Activated T-cell treated with anti-CD3 and anti-CD28 coated beads for 24 hours (primary cell): ENCODE data around the gene KRTAP10-1.

ENCODE experiments used
- DNase-seq: peaks from one replicate; pipeline ENCODE4 v3.0.0-alpha.2; 2020; ENCODE audit warnings: low read depth

The KRTAP10-1 gene

DNA sequence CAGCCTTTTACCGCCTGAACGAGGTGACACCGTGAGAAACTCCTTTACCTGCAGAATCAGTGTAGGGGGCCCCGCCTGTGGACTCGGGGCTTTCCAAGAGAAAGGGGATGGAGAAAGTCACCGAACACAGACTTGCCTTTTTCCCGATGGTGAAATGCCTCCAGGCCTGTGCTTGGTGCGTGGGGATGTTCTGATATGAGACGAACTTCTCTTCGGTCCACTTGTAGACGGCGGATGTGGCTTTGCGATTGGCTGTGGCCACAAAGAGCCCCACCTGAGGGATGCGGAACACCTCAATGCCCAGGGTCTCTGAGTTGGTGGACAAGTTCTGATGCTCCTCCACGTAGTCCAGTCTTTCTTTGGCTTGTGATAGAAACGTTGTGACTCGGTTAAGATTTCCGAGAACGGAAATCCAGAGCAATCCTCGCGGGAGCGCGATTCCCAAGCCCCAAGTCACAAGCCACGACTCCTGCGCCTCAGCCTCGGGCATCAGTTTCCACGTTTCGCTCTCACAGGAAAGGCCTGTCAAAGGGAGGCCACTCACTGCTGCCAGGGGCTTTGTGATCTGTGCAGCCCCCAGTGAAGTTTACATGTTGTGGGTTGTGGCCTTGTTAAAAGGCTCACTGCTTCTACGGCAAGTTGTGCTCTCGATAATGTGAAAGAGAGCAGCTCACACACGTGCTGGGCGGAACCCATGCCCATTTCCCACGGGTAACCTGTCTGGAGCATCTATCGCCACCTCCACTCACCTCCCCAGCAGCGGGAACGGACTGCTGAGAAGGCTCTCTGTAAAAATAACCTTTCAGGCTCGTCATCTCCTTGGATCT is 12.6 kb downstream of the KRTAP10-1 start:
- DNase-seq = no peak

DNA sequence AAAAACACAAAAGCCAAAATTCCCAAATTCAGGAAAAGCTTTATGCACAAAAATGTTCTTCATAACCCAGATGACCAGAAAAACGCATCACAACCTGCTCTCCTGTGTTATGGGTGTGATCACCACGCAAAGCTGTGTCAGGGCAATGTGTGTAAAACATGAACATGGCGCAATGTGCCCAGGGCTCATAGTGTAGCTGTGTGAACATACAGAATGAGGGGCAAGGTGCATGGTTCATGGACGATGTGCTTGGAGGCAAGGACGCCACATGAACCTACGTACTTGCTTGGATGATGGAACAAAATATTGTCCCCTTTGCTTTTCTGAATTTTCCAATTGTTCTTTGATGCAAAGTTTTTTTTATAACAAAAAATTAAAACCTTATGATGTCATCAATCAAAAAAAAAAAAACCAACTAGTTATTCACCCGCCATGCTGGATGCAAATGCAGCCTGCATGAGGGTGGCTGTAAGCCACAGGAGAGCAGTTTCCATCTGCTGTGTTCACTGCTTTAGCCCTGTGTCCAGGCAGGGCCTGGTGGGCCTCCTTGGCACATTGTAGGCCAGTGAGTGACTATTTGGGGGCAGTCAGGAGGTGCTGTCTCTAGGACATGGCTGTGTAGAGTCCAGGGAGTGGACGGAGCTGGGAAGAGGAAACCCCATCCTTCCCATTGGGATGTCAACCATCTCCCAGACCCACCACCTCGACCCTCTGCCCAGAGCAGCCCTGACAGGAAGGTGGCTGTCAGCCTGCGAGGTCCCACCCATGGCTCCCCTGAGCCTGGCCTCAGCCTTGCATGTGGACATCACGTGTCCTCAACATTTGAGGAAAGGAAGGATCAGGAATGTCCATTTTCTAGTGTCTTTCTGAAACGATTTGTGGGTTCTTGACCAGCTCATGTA is 13.6 kb downstream of the KRTAP10-1 start:
- DNase-seq = no peak

DNA sequence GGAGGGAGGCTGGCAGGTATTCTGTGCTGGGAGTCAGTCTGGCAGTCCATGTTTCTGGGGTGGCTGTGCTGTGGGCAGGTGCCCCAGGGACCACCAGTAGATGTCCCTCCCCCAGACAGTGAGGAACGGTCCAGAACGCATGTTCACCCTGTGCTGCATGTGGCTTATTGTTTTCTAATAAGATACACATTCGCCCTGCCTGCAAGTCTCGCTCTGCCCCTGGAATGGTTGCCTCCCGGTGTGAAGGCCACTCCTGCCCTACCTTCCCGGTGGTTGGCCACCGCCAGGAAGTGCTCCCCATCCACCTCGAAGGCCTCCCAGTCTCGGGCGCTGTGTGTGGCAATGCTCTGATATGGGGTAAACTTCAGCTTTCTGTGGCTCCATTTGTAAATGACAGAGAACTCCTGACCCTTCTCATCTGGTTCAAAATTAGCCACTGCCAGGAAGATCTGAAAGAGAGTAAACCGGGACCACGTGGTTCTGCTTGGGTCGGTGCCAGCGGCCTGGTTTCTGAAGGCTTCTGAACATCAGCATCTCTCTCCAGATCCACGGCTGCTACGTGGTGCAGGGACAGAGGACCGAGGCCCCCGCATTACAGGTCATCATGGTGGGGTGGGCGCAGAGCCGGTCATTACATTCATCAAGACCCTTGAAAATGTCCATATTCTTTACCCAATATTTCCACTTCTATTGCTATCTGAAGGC is 14.5 kb downstream of the KRTAP10-1 start:
- DNase-seq = no peak

DNA sequence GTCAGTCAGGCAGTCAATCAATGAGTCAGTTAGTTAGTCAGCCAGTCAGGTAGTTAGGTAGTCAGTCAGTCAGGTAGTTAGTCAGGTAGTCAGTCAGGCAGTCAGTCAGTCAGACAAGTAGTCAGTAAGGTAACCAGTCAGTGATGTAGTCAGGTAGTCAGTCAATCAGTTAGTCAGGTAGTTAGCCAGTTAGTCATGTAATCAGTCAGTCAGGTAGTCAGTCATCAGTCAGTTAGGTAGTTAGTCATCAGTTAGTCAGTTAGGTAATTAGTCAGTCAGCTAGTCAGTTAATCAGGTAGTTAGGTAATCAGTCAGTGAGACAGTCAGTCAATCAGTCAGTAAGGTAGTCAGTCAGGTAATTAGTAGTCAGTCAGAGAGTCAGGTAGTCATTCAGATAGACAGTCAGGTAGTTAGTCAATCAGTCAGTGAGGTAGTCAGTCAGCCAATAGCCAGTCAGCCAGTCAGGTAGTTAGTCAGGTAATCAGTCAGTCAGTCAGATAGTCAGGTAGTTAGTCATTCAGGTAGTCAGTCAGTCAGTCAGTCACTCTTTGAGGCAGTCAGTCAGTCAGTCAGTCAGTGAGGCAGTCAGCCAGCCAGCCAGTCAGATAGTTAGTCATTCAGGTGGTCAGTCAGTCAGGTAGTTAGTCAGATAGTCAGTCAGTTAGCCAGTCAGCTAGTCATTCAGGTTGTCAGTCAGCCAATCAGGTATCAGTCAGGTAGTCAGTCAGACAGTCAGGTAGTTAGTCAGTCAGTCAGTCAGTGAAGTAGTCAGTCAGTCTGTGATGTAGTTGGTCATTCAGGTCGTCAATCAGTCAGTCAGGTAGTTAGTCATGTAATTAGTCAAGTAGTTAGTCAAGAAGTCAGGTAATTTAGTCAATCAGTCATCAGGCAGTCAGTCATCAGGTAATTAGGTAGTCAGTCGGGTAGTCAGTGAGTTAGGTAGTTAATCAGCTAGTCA is 15.3 kb downstream of the KRTAP10-1 start:
- no peak for DNase-seq

DNA sequence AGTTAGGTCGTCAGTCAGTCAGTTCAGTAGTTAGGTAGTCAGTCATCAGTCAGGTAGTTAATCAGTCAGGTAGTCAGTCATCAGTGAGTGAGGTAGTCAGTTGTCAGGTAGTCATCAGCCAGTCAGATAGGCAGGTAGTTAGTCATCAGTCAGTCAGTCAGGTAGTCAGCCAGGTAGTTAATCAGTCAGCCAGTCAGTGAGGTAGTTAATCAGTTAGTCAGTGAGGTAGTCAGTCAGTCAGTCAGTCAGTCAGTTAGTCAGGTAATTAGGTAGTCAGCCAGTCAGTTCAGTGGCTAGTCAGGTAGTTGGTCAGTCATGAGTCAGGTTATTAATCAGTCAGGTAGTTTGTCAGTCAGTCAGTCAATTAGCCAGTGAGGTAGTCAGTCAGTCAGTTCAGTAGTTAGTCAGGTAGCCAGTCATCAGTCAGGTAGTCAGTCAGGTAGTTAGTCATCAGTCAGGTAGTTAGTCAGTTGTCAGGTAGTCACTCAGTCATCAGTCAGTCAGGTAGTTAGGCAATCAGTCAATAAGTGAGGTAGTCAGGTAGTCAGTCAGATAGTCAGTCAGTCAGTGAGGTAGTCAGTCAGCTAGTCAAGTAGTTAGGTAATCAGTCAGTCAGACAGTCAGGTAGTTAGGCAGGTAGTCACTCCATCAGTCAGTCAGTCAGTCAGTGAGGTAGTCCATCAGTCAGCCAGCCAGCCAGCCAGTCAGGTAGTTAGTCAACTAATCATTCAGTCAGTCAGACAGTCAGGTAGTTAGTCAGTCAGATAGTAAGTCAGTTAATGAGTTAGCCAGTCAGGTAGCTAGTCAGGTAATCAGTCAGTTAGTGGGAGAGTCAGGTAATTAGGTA is 16.2 kb downstream of the KRTAP10-1 start:
- DNase-seq = no peak

DNA sequence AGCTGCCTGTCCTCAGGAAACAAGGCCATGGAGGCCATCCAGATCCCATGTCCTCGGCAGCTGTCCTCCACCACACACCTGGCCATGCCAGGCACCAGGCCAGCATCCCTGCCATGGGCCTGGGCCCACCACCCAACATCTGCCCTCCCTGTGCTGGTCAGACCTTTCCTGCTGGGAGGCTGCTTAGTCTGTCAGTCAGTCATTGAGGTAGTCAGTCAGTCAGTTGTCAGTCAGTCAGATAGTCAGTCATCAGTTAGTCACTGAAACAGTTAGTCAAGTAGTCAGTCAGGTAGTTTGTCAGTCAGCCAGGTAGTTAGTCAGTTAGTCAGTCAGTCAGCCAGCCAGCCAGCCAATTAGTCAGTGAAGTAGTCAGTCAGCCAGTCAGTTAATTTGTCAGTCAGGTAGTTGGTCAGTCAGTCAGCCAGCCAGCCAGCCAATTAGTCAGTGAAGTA is 17.2 kb downstream of the KRTAP10-1 start:
- DNase-seq = no peak

DNA sequence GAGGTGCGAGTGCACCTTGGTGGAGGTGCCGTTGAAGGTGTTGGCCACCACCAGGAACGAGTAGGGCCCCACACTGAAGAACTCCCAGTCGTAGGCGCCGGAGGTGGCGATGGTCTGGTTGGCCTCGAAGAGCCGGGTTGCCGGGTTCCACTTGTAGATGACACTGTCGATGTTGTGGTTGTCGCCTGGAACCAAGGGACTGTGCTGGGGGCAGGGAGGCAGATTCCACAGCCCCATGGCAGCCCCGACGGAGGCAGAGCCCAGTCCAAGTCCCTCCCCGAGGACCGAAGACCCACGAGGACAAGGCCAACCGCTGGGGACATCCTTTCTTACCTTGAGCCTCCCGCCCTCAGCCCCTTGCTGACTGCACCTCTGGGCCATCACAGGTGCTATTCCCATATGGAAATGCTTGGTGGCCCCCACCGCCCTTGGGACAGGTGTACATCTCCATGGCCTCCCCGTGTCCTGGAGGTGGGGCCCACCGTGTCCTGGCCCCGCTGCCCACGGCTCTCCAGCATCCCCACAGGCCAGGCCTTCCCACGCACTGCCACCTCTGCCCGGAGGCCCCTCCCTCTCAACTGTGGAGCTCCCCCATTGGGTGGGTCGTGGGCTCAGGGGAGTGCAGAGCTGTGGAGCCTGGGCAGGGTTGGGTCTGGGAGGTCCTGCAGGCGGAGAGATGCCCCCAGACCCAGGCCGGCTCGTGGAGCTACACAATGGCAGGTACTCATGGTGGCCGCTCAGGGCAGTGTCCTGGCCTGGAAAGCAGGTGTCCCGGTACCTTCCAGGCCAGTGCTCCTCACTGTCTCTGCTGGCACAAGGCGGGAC is 17.9 kb downstream of the KRTAP10-1 start:
- no peak for DNase-seq

DNA sequence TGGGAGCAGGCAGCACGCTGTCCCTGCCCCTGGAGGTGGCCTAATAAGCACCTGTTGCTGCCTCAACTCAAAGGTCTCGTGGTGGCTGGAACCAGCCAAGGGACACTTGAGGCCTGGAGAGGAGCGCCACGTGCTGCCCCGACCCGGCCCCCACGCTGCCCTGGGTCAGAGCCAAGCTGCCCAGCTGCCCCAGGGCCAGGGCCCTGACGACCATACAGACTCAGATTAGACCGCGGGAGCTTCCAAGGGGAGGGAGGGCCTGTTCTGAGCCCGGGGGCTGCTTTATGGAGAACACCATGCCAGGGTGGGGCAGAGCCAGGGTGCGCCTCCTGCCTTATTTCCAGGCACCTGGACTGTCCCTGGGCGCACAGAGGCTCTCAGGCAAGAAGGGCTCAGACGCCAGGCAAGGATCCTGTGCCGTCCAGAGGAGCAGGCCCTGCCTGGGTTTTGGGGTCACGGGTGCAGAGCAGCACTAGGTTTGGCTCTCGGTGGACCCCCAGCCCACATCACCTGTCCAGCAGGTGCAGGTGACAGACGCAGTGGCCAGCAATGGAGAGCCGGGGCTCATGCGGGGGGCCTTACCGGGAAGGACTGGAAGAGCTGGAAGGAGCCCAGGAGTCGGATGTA is 18.6 kb downstream of the KRTAP10-1 start:
- DNase-seq = no peak

DNA sequence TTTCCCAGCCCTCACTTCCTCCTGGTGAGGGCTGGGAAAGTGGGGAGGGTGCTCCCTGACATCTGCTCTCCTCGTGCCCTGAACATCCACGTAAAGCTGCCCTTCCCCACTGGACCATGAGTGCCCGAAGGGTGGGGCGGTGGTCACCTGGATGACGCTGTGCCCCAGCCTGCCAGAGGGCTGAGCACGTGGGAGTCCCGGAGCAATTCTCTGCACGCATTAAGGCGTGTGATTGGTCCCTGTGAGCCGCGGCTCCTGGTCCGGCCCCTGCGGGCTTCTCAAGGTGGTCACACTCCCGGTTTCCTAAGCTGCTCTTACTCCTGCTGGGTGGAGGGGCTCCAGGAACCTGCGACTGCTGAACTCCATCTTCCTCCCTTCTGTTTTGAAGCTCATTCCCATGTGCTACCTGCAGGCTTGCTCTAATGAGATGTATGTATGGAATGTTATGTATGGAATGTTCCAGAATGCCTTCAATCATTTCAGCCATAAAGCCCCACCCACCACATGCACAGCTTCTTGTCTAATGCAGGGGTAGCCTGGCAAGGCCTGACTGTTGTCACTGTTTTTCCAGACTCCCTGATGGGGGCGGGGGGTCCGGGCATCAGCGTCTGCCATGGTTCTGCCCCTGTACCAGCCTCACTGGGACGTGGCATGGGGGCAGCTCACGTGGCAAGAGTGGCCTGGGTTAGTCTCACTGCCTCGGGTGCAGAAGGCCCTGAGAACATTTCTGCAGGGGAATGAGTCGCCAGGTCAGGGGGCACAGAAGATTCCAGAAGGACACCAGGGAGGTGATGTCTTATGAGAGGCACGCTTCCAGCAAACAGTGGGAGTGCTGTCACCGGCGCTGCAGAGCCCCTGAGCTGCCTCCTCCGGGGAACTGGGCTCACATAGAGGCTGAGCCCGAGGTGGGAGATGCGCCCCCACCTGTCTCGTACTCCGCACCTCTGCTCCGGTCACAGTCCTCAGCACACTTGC is 19.4 kb downstream of the KRTAP10-1 start:
- no peak for DNase-seq

DNA sequence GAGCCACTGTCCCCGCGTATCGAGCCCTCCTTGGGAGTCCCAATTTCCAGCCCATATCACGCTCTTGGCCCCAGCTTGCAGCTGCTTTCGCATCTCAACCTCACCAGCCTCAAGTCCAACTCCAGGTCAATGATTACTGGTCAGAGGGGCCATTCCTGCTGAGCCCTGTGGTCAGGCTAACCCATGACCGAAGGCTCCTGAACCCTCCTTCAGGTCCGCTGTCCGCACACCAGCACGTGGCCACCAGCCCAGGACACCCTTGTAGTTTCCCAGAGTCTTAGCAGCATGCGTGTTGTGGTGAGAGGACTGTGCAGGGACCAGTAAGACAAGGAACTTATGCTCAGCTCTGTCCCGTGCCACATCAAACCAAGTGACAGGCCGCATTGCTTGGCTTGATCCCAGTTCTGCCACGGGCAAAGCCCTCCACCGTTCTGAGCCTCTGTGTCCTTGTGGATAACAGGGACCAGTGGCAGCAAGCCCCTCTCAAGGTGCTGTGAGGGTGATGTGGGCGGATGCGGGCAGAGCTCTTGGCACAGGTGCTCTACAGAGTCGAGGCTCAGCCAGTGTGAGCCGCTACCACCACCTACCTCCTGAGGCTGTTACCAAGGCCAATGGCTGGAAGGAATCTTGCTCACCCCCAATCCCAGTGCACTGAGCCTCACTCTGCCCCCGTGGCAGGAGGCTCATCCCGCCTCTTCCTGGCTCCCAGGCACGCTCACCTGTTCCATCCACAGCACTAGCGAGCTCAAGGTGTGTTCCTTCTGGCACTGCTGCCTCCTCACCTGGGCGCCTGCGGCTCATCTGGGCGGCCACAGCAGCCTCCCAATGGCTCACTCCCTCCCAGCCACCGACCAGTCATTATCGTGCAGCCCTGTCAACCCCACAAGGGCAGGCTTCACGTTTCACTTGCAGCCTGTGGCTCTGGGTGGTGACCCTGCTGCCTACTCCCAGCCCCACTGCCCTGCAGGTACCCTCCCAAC is 20.4 kb downstream of the KRTAP10-1 start:
- no peak for DNase-seq

DNA sequence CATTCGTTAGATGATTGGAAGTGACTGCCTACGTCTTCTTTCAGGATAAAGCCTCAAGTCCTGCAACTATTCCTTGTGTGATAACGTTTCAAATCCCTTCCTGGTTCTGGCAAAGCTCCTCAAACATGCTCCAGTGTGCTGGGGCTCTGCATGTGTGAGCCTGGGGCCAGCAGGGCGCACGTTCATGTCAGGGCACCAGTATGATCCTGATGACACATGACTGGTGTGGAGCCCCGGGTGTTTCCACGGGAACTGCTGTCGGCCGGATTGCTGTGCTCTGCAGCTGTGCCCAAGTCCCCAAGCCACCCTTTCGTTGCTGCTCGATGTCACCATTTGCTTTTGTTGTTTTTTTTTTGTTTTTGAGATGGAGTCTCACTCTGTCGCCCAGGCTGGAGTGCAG is 21.3 kb downstream of the KRTAP10-1 start:
- DNase-seq = no peak

DNA sequence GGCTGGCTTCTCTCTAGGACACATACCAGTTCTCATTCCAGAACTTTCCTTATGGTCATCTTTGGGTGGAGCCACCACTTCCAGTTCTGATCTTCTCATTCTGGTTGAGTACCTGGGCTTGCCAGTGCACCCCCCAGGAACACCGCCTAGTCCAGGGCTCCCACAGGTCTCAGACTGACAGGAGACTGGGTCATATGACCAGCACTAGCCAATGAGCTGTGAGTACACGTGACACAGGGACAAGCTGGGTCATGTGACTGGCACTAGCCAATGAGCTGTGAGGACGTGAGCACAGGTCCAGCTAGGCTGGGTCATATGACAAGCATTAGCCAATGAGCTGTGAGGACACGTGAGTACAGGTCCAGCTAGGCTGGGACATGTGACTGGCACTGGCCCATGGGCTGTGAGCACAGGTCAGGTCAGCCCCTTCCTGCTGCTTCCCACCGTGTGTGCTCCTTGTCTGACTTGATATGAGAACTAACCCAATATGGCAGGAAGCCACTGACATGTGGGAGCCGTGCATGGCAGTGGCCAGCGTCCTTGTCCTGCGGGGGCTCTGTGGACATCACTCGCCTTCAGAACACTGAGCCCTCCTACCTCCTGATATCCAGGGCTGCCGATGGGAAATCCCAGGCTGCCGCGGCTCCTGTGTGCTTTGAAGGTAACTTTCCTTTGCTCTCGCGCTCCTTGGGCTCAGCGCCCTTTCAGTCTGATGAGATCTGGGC is 22.7 kb downstream of the KRTAP10-1 start:
- no peak for DNase-seq

DNA sequence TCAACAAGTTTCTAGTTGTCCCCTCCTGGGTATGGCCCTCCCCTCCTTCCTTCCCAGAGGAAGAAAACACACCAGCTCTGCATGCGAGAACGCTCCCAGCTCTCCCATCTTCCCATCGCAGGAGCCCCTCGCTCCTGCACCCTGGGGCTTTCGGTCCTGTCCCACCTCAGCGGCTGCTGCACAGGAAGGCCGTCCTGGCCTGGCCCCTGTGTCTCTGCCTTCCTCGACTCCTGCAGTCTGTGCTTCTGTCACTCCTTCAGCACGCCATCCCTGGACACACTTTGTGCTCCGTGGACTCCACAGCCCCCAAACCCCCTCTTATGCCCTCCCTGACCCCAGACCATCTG is 23.2 kb downstream of the KRTAP10-1 start:
- no peak for DNase-seq

DNA sequence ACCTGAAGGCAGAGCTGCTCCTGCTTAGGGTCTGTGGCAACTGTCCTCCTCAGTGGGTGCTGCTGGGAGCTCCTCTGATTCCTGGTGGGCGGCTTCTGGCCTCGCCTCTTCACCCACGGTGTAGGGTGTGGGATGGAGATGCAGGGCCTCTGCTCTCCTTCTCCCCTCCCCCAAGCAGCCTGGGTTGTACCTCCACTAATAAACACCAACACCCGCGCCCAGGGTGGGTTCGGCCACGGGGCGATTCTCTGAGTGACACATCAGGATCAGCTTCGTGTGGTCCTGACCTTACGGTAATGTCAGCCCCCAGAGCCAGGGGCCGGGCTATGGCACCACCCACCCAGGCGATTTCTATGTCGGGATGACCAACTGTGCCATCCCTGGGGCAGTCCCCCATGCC is 23.7 kb downstream of the KRTAP10-1 start:
- DNase-seq = no peak

DNA sequence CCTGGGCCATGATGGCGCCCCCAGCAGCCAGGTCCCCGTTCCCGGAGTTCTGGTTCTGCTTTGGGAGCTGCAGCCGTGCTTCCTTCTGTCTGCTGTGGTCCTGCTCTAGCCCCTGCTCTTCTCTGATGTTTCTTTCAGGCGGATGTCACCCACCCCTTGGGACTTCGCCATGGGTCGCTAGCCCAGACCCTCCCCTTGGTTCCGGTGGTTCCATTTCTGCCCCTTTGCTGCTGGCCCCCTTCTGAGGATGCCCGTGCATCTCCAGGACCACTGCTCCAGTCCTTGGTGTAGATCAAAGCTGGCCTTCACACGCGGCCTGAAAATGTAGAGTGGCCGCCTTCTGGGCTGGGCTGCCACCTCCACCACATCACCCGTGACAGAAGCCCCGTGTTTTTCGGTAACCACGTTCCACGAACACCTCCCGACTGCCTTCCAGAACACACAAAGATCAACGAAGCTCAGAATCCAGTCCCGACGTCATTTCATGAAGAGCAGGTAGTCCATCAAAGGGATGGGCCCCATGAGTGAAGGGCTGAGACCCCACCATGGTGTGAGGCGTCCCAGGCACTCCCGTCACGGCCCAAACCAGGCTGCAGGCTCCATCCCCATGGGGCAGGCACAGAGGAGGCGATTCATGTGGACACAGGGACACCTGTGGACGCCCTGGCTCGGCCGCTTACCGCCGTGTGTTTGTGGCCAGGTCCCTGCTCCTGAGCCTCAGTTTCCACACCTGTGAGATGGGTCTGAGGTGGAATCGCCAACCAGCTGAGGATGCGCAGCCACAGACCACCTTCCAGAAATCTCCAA is 24.4 kb downstream of the KRTAP10-1 start:
- DNase-seq = no peak
